Mesothelial cell of epicardium (in vitro differentiated cells): ENCODE results near the gene RAPGEF4. TPM values are rescaled to one million over a fixed set of nuclear protein-coding genes. Genes with fewer than 3 reads are reported as not detected.

Source experiments
- DNase-seq, 2 experiments: peaks; one replicate each; pipeline ENCODE4 v3.0.0; 2021; ENCODE audit warnings: low spot score in 2 of 2; ENCODE audit not compliant: unreplicated experiment in 2 of 2
- H3K27ac Mint-ChIP-seq: 2 replicates; pipeline ENCODE4 v1.8.0; 2021; ENCODE audit warnings: mixed read lengths
- H3K27me3 Mint-ChIP-seq: 2 replicates; pipeline ENCODE4 v1.8.0; 2021; ENCODE audit warnings: low read depth, mixed read lengths
- H3K36me3 Mint-ChIP-seq: 2 replicates; pipeline ENCODE4 v1.8.0; 2021; ENCODE audit warnings: mixed read lengths
- H3K4me1 Mint-ChIP-seq: 2 replicates; pipeline ENCODE4 v1.8.0; 2021; ENCODE audit warnings: mixed read lengths
- H3K4me3 Mint-ChIP-seq: 2 replicates; pipeline ENCODE4 v1.8.0; 2021; ENCODE audit warnings: mild to moderate bottlenecking, moderate library complexity, mixed read lengths
- H3K9me3 Mint-ChIP-seq: 2 replicates; pipeline ENCODE4 v1.8.0; 2021; ENCODE audit warnings: mixed read lengths
- total RNA-seq: library from RNA; stranded (reverse); gene quantifications from 3 replicates; pipeline ENCODE4 v1.2.1, GENCODE V29; 2021
- TF ChIP-seq, protein P1 (sequence below): fragments of 200-600 bp; sonication (generic); IDR thresholded peaks from one replicate; pipeline ENCODE4 v1.5.0; 2021; ENCODE audit warnings: antibody characterized with exemption; ENCODE audit not compliant: unreplicated experiment

RAPGEF4 gene
- total RNA-seq, 1 donor from 2014 or later: 24.7 TPM

GRCh38 chr2:172856606-172857005 lies 121.0 kb downstream of the RAPGEF4 start:
- H3K9me3 Mint-ChIP-seq: peaks cover 34% of the 10 kb centered on the region
- peaks cover 19% of the 10 kb centered on the region for H3K36me3 Mint-ChIP-seq
- TF ChIP-seq, protein P1, sequence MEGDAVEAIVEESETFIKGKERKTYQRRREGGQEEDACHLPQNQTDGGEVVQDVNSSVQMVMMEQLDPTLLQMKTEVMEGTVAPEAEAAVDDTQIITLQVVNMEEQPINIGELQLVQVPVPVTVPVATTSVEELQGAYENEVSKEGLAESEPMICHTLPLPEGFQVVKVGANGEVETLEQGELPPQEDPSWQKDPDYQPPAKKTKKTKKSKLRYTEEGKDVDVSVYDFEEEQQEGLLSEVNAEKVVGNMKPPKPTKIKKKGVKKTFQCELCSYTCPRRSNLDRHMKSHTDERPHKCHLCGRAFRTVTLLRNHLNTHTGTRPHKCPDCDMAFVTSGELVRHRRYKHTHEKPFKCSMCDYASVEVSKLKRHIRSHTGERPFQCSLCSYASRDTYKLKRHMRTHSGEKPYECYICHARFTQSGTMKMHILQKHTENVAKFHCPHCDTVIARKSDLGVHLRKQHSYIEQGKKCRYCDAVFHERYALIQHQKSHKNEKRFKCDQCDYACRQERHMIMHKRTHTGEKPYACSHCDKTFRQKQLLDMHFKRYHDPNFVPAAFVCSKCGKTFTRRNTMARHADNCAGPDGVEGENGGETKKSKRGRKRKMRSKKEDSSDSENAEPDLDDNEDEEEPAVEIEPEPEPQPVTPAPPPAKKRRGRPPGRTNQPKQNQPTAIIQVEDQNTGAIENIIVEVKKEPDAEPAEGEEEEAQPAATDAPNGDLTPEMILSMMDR: no peak
- H3K27ac Mint-ChIP-seq: peak overlapping the region; percentile 44
- H3K4me1 Mint-ChIP-seq: peaks cover 46% of the 10 kb centered on the region
- DNase-seq: no peak
- no peak overlapping the region for H3K4me3 Mint-ChIP-seq
- no peaks in the 10 kb centered on the region for H3K27me3 Mint-ChIP-seq

DNA sequence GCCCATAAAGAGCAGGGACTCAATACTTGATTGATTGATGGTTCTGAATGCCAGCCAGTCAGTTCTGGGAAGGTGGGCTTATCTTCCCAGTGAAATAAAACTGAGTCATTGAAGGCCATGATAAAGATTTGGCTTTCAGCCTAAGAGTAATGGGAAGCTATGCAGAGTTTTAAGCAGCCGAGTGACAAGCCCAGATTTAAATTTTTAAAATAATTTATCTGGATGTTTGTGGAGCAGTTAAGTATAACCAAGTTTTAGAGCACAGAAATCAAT lies 122.8 kb downstream of the RAPGEF4 start:
- Mint-ChIP-seq H3K4me3 (no peak overlapping the region), H3K36me3 (peaks cover 16% of the 10 kb centered on the region), H3K27ac (peak overlapping the region; percentile 89), H3K4me1 (peaks cover 61% of the 10 kb centered on the region), H3K9me3 (peaks cover 28% of the 10 kb centered on the region), H3K27me3 (no peaks in the 10 kb centered on the region)
- TF ChIP-seq, protein P1: no peak
- DNase-seq: no peak

DNA sequence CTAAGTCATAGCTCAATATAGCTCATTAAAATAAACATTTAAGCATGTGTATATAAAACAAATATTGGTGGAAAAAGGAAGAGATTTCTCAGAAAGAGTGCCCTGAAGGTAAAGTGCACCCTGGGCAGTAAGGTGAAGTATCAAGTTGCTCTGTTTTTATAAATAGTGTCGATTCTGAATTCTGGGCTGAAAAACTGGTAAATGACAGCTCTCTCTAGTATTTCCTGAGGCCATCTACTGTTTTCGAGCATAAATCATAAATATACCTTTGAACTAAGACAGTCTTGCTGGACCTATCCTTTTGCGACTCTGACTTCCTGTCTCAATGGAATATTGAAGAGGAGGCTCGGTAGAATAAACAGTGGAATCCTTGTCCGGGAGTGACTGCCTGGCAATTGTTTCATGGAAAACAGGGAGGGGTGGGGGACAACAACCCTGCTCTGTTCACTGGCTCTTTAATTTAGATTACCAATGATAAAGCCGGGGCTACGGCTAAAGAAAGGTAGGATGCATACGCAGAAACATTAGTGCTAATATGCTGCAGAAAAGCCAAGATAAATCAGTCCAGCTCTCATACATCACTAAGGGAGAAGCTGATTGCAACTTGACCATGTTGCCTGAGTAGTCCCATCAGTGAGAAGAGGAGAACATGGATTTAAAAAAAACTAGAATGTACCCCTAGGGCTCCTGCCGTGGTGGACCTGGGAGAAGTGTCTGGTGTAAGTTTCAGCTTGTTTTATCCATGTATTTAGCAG lies 124.1 kb downstream of the RAPGEF4 start:
- peak overlapping the region; percentile 57 for H3K4me3 Mint-ChIP-seq

DNA sequence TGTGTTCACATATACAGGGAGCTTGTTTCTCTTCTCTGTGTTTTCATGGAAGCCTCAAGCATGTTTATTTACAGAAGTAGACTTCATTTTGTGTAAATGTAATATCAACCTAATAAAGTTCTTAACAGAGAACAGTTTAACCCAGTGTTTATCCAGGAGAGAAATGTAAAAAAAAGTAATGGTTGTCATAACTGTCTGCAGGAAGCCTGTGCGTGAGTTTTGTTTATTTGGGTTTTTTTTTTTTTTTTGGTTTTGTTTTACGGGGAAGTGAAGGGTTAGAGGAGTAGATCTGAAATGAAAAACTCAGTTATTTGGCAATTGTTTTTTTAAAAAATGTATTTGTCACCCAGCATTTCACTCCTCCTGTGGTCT lies 124.7 kb downstream of the RAPGEF4 start:
- H3K9me3 Mint-ChIP-seq: peaks cover 11% of the 10 kb centered on the region
- TF ChIP-seq, protein P1: no peak
- DNase-seq: no peak
- peaks cover 64% of the 10 kb centered on the region for H3K4me1 Mint-ChIP-seq
- peak overlapping the region; percentile 57 for H3K4me3 Mint-ChIP-seq
- H3K27ac Mint-ChIP-seq: peak overlapping the region; percentile 89
- H3K27me3 Mint-ChIP-seq: no peaks in the 10 kb centered on the region
- H3K36me3 Mint-ChIP-seq: peaks cover 8% of the 10 kb centered on the region

More for the DNA sequence above, 124.1 kb downstream of the RAPGEF4 start:
- TF ChIP-seq, protein P1: no peak
- Mint-ChIP-seq H3K27ac (peak overlapping the region; percentile 89), H3K4me1 (peaks cover 64% of the 10 kb centered on the region), H3K36me3 (peaks cover 13% of the 10 kb centered on the region), H3K27me3 (no peaks in the 10 kb centered on the region), H3K9me3 (peaks cover 17% of the 10 kb centered on the region)
- DNase-seq: no peak

DNA sequence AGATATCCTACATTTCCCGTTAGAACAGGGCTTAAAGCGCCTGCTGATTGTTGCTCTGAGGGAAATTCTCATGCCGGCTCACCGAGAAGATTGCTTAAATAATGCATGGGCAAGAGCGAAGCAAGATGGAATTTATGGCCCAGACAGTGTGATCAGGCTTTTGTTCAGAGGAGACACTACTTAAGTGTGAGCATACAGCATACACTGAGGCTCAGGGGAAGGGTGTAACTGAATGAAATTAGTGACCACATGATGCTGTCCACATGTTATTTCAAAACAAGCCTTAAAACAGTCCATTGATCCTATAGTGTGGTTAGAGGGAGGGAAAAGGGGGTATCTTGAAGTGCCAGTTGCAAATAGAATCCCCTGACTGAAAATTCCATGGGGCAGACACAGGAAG lies 125.5 kb downstream of the RAPGEF4 start:
- TF ChIP-seq, protein P1: no peak
- Mint-ChIP-seq H3K4me3 (peak overlapping the region; percentile 57), H3K36me3 (peaks cover 3% of the 10 kb centered on the region), H3K27me3 (no peaks in the 10 kb centered on the region), H3K9me3 (peaks cover 4% of the 10 kb centered on the region), H3K4me1 (peaks cover 66% of the 10 kb centered on the region), H3K27ac (peak overlapping the region; percentile 76)
- DNase-seq: no peak
